ENCODE results near the gene CCNG2.

DNA sequence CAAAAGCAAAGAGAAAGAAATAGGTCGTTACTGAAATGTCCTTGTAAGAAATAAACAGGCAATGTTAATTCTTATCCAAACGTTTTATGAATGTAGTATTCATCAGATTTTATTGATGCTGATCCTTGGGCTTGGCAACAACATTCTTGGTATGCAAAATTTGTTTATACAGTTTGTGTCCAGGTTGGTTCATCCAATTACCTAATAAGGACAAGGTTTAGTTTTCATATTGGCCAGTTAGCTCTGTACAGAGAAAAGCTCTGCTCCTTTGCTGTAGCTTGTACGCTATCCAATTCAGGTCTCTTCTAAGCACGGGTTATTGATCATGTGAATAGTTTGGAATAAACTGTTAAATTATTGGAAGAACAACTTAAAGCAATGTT, 14.4 kb upstream of the CCNG2 start:
- TF ChIP-seq, protein P1, sequence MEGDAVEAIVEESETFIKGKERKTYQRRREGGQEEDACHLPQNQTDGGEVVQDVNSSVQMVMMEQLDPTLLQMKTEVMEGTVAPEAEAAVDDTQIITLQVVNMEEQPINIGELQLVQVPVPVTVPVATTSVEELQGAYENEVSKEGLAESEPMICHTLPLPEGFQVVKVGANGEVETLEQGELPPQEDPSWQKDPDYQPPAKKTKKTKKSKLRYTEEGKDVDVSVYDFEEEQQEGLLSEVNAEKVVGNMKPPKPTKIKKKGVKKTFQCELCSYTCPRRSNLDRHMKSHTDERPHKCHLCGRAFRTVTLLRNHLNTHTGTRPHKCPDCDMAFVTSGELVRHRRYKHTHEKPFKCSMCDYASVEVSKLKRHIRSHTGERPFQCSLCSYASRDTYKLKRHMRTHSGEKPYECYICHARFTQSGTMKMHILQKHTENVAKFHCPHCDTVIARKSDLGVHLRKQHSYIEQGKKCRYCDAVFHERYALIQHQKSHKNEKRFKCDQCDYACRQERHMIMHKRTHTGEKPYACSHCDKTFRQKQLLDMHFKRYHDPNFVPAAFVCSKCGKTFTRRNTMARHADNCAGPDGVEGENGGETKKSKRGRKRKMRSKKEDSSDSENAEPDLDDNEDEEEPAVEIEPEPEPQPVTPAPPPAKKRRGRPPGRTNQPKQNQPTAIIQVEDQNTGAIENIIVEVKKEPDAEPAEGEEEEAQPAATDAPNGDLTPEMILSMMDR (IDR thresholded peaks at IDR 0.05; ENCODE audit: low read length), result no peak
- TF ChIP-seq EZH2phosphoT487 (IDR thresholded peaks at IDR 0.05; ENCODE audit: low read length) (no peak), EZH2 (optimal IDR thresholded peaks at IDR 0.05; ENCODE audit: low read depth, low read length) (no peak)
